B cell (primary cell): ENCODE results near the gene RBBP8. TPM values are rescaled to one million over a fixed set of nuclear protein-coding genes. Genes with fewer than 3 reads are reported as not detected.

Source experiments
- ATAC-seq: fragments of 200-7000 bp; cut with Tn5 transposase; one replicate; pipeline ENCODE4 v1.10.0; 2021; ENCODE audit warnings: low read depth, mild to moderate bottlenecking, moderate number of reproducible peaks, moderate library complexity
- CTCF ChIA-PET: fragments of 350-600 bp; sonication (Branson Sonifier 250); formaldehyde crosslinking; loops from one replicate; lab custom pipeline; 2021; ENCODE audit warnings: antibody characterized with exemption, inconsistent platforms; lab: Charles Lee
- POLR2A ChIA-PET: fragments of 350-600 bp; sonication (Branson Sonifier 250); formaldehyde crosslinking; loops from one replicate; lab custom pipeline; 2021; ENCODE audit warnings: antibody characterized with exemption; lab: Charles Lee
- DNase-seq: peaks from one replicate; pipeline ENCODE4 v3.0.0; 2013
- H2AFZ ChIP-seq: 2 replicates; pipeline ENCODE4 v1.6.1; 2012; ENCODE audit warnings: mild to moderate bottlenecking, low read depth, low read length; ENCODE audit not compliant: insufficient read depth, poor library complexity, severe bottlenecking
- H3K27ac ChIP-seq, 2 donors: 1 replicate in 1 of 2; 2 replicates in 1 of 2; pipeline ENCODE4 v1.5.1; 2012 to 2013; ENCODE audit warnings: low read length in 2 of 2, mild to moderate bottlenecking in 2 of 2, moderate library complexity in 1 of 2
- H3K27me3 ChIP-seq, 4 experiments: fragments of 200-600 bp in 1 of 4; sonication (generic) in 1 of 4; replicated peaks in 1 of 4; 1 replicate in 2 of 4; 2 replicates in 2 of 4; pipeline versions ENCODE4 v1.6.1 to v1.7.0; 2013 to 2016; ENCODE audit warnings: low read length in 3 of 4, mild to moderate bottlenecking in 2 of 4, mixed read lengths in 1 of 4, moderate library complexity in 1 of 4; ENCODE audit not compliant: insufficient read depth in 4 of 4, control insufficient read depth in 3 of 4; ENCODE audit errors: control extremely low read depth in 1 of 4
- H3K36me3 ChIP-seq, 2 experiments: replicated peaks in 1 of 2; 1 replicate in 1 of 2; 2 replicates in 1 of 2; pipeline versions ENCODE4 v1.6.1 to v1.7.1; 2013; ENCODE audit warnings: low read length in 1 of 2; ENCODE audit not compliant: insufficient read depth in 2 of 2, control insufficient read depth in 1 of 2; ENCODE audit errors: control extremely low read depth in 1 of 2, extremely low read depth in 1 of 2
- H3K4me1 ChIP-seq, 2 donors: fragments of 200-600 bp in 1 of 2; sonication (generic) in 1 of 2; 1 replicate in 1 of 2; 2 replicates in 1 of 2; pipeline versions ENCODE4 v1.5.1 to v1.6.1; 2013 to 2017; ENCODE audit warnings: low read length in 2 of 2; ENCODE audit not compliant: control insufficient read depth in 2 of 2, insufficient read depth in 2 of 2
- H3K4me2 ChIP-seq: replicated peaks from 2 replicates; pipeline ENCODE3; 2012; ENCODE audit warnings: mild to moderate bottlenecking, low read depth, low read length; ENCODE audit not compliant: poor library complexity, severe bottlenecking
- H3K4me3 ChIP-seq, 5 experiments: fragments of 200-600 bp in 1 of 5; sonication (generic) in 1 of 5; 1 replicate in 3 of 5; 2 replicates in 2 of 5; pipeline versions ENCODE4 v1.5.1 to v1.7.0; 2011 to 2016; ENCODE audit warnings: low read length in 4 of 5, mild to moderate bottlenecking in 4 of 5, low read depth in 2 of 5, control low read depth in 1 of 5, moderate library complexity in 1 of 5; ENCODE audit not compliant: insufficient read depth in 1 of 5; ENCODE audit errors: control extremely low read depth in 1 of 5, extremely low read depth in 1 of 5
- H3K79me2 ChIP-seq: fragments of 200-600 bp; sonication (generic); one replicate; pipeline ENCODE4 v1.6.0; 2016; ENCODE audit warnings: low read length; ENCODE audit not compliant: control insufficient read depth, insufficient read depth
- H3K9ac ChIP-seq: fragments of 200-600 bp; sonication (generic); 2 replicates; pipeline ENCODE4 v1.6.1; 2017; ENCODE audit warnings: mild to moderate bottlenecking, low read length, moderate library complexity
- H3K9me3 ChIP-seq, 3 donors: one replicate each; pipeline versions ENCODE4 v1.6.1 to v1.7.1; 2013; ENCODE audit warnings: low read length in 2 of 3; ENCODE audit not compliant: control insufficient read depth in 2 of 3, insufficient read depth in 1 of 3; ENCODE audit errors: control extremely low read depth in 1 of 3
- H4K20me1 ChIP-seq: 2 replicates; pipeline ENCODE4 v1.6.0; 2012; ENCODE audit warnings: mild to moderate bottlenecking, low read length; ENCODE audit not compliant: insufficient read depth, control insufficient read depth, poor library complexity, severe bottlenecking
- H3K27ac Mint-ChIP-seq: one replicate; pipeline ENCODE4 v1.8.0; 2021; ENCODE audit warnings: mixed read lengths
- H3K27me3 Mint-ChIP-seq: one replicate; pipeline ENCODE4 v1.8.0; 2021; ENCODE audit warnings: mixed read lengths
- H3K4me1 Mint-ChIP-seq: one replicate; pipeline ENCODE4 v1.8.0; 2021; ENCODE audit warnings: mixed read lengths
- H3K4me3 Mint-ChIP-seq: one replicate; pipeline ENCODE4 v1.8.0; 2021; ENCODE audit warnings: mixed read lengths
- H3K9me3 Mint-ChIP-seq: one replicate; pipeline ENCODE4 v1.8.0; 2022; ENCODE audit warnings: mixed read lengths; ENCODE audit not compliant: insufficient read depth
- CTCF ChIP-seq: fragments of 200-600 bp; IDR thresholded peaks from one replicate; pipeline ENCODE4 v1.8.0; 2022; ENCODE audit warnings: antibody characterized with exemption, mild to moderate bottlenecking
- EZH2 ChIP-seq: IDR thresholded peaks from 2 replicates; pipeline ENCODE4 v1.6.1; 2012; ENCODE audit warnings: borderline replicate concordance, low read depth, mild to moderate bottlenecking, moderate library complexity, low read length; ENCODE audit not compliant: insufficient read depth, poor library complexity, severe bottlenecking
- WGBS: methylation state at CpG from one replicate; pipeline ENCODE4 v1.1.5; 2013; ENCODE audit warnings: missing lambda C conversion rate; ENCODE audit not compliant: insufficient coverage; 5-methylcytosine and 5-hydroxymethylcytosine counted together
- intact Hi-C: fragments of 100-400 bp; cut with micrococcal nuclease; formaldehyde crosslinking; loops from one replicate; pipeline ENCODE4 v1.10.0; 2022
- polyA plus RNA-seq: library from polyadenylated mRNA; depleted of rRNA; stranded (reverse); fragments of >200 nt; gene quantifications from 2 replicates; pipeline ENCODE4 v1.2.3, GENCODE V29; 2012
- total RNA-seq, 2 donors: library from RNA; stranded (reverse); fragments of 120-200 nt in 1 of 2; gene quantifications; 1 replicate in 1 of 2; 2 replicates in 1 of 2; pipeline versions ENCODE4 v1.2.3 to v1.2.4, GENCODE V29; 2013 to 2022

Gene RBBP8
- total and polyA plus RNA-seq, 2 donors (not counting 1 experiment from before 2014, with no cell fraction given): 2.9 to 18.0 TPM

- Histone ChIP-seq H3K36me3 (no peaks in the 10 kb centered on the region), H3K4me2 (peak overlapping the region; percentile 47), H3K79me2 (no peaks in the 10 kb centered on the region), H2AFZ (no peak overlapping the region), H3K4me3 (no peak overlapping the region), H3K9ac (no peak overlapping the region), H3K9me3 (peaks cover 0 to 8% (median 0%) of the 10 kb centered on the region in 3 donors), H4K20me1 (no peaks in the 10 kb centered on the region), H3K4me1 (peaks cover 52 to 54% of the 10 kb centered on the region in 2 donors), H3K27ac (peak overlapping the region in 1 of 2 donors; percentile 22), H3K27me3 (no peaks in the 10 kb centered on the region)
- ATAC-seq (no peak), DNase-seq (no peak)
- no peaks in the 10 kb centered on the region for H3K27me3 Mint-ChIP-seq
- H3K4me1 Mint-ChIP-seq: peaks cover 55% of the 10 kb centered on the region
- TF ChIP-seq CTCF: no peak
- no peak for TF ChIP-seq EZH2
- ChIA-PET POLR2A (no interaction called here), CTCF (interaction anchor here (0.6 kb wide), 1 partner anchor 307 kb away, joined by 3 read pairs; no protein-coding TSS in a partner anchor)
- H3K9me3 Mint-ChIP-seq: no peaks in the 10 kb centered on the region
- intact Hi-C loops: loop anchor here (5.0 kb wide), 1 partner anchor 140 kb away; the partner anchor contains the start of gene RBBP8
- no peak overlapping the region for H3K4me3 Mint-ChIP-seq
- WGBS: 93% methylated on average over 7 of the region's 9 CpGs
- no peak overlapping the region for H3K27ac Mint-ChIP-seq
Measured at GRCh38 chr18:23072079-23072478, 139.0 kb downstream of the RBBP8 start.

GRCh38 chr18:23073996-23074606 is 141.0 kb downstream of the RBBP8 start:
- no peak overlapping the region for H3K27ac ChIP-seq
- peaks cover 52 to 55% of the 10 kb centered on the region in 2 donors for H3K4me1 ChIP-seq
- H3K36me3 ChIP-seq: no peaks in the 10 kb centered on the region
- no peak for ATAC-seq
- no peak overlapping the region for H2AFZ ChIP-seq
- Mint-ChIP-seq H3K9me3 (no peaks in the 10 kb centered on the region), H3K27ac (no peak overlapping the region), H3K4me1 (peaks cover 57% of the 10 kb centered on the region), H3K4me3 (no peak overlapping the region), H3K27me3 (no peaks in the 10 kb centered on the region)
- DNase-seq: no peak
- TF ChIP-seq CTCF (no peak), EZH2 (no peak)
- H3K9ac ChIP-seq: no peak overlapping the region
- H3K4me3 ChIP-seq: no peak overlapping the region
- intact Hi-C loops: loop anchor here (5.0 kb wide), 1 partner anchor 142 kb away; the partner anchor contains the start of gene RBBP8
- peaks cover 0 to 2% (median 0%) of the 10 kb centered on the region in 3 donors for H3K9me3 ChIP-seq
- ChIA-PET CTCF (no interaction called here), POLR2A (interaction anchor here (0.7 kb wide), 1 partner anchor 233 kb away, joined by 4 read pairs; no protein-coding TSS in a partner anchor)
- no peak overlapping the region for H3K4me2 ChIP-seq
- 98% methylated on average over 6 of the region's 8 CpGs for WGBS
- H4K20me1 ChIP-seq: no peaks in the 10 kb centered on the region
- H3K27me3 ChIP-seq: no peaks in the 10 kb centered on the region
- no peaks in the 10 kb centered on the region for H3K79me2 ChIP-seq
